ENCODE results near the gene CAMTA2. TPM values are rescaled to one million over a fixed set of nuclear protein-coding genes. Genes with fewer than 3 reads are reported as not detected.

The CAMTA2 gene
- total RNA-seq, 1 donor from 2014 or later = 72.1 TPM

Other genes with a start within 250 kb of the CAMTA2 start
- gene ZMYND15, start 247.8 kb downstream of the CAMTA2 start, total RNA-seq = not detected
- gene CXCL16, start 247.7 kb downstream of the CAMTA2 start, total RNA-seq = 12.5 TPM
- gene TM4SF5, start 215.8 kb downstream of the CAMTA2 start, total RNA-seq = not detected
- gene VMO1, start 201.3 kb downstream of the CAMTA2 start, total RNA-seq = not detected
- gene GLTPD2, start 198.7 kb downstream of the CAMTA2 start, total RNA-seq = not detected
- 160 TPM for gene PSMB6, start 191.5 kb downstream of the CAMTA2 start, total RNA-seq
- 64.5 TPM for gene PLD2, start 180.5 kb downstream of the CAMTA2 start, total RNA-seq
- gene MINK1, start 154.3 kb downstream of the CAMTA2 start, total RNA-seq = 45.6 TPM
- not detected for gene C17orf107, start 88.1 kb downstream of the CAMTA2 start, total RNA-seq
- gene CHRNE, start 84.6 kb downstream of the CAMTA2 start, total RNA-seq = not detected
- gene GP1BA, start 55.4 kb downstream of the CAMTA2 start, total RNA-seq = not detected
- 56.2 TPM for gene SLC25A11, start 47.6 kb downstream of the CAMTA2 start, total RNA-seq
- 164 TPM for gene RNF167, start 47.4 kb downstream of the CAMTA2 start, total RNA-seq
- 1,046 TPM for gene PFN1, start 39.1 kb downstream of the CAMTA2 start, total RNA-seq
- gene ENO3, start 36.6 kb downstream of the CAMTA2 start, total RNA-seq = not detected
- 4.9 TPM for gene SPAG7, start 19.9 kb downstream of the CAMTA2 start, total RNA-seq
- gene INCA1, start 9.8 kb upstream of the CAMTA2 start, total RNA-seq = not detected
- gene KIF1C, start 10.3 kb upstream of the CAMTA2 start, total RNA-seq = 94.0 TPM
- gene SLC52A1, start 47.8 kb upstream of the CAMTA2 start, total RNA-seq = not detected
- 0.21 TPM for gene ZFP3, start 90.8 kb upstream of the CAMTA2 start, total RNA-seq
- 2.3 TPM for gene ZNF232, start 124.2 kb upstream of the CAMTA2 start, total RNA-seq
- gene USP6, start 128.4 kb upstream of the CAMTA2 start, total RNA-seq = 0.11 TPM
- gene ZNF594, start 204.2 kb upstream of the CAMTA2 start, total RNA-seq = 0.21 TPM
- gene SCIMP, start 247.2 kb upstream of the CAMTA2 start, total RNA-seq = 0.21 TPM